ENCODE data around the gene KRTAP9-4.
"Not testable (repeated sequence)": the region's sequence is repeated elsewhere in the genome, so short reads cannot be mapped to it uniquely, and the experiment has no call there.

The KRTAP9-4 gene

GRCh38 chr17:41249637-41250240 lies at the start of gene KRTAP9-4:
Gene KRTAP9-4, plus strand, starts transcription at chr17:41249687. Its CDS starts 34 bp downstream, at chr17:41249721.
- DNase-seq (ENCODE audit: low read depth in 2 of 2), result not testable (repeated sequence)

GRCh38 chr17:41211845-41212466 lies 37.5 kb upstream of the KRTAP9-4 start:
- no peak for DNase-seq (ENCODE audit: low read depth in 2 of 2)

GRCh38 chr17:41212524-41213169 lies 36.8 kb upstream of the KRTAP9-4 start:
- DNase-seq (ENCODE audit: low read depth in 2 of 2), result no peak

- no peak for DNase-seq (ENCODE audit: low read depth in 2 of 2)
Observed at GRCh38 chr17:41215681-41216080, 33.8 kb upstream of the KRTAP9-4 start.

- no peak for DNase-seq (ENCODE audit: low read depth in 2 of 2)
Observed at GRCh38 chr17:41223821-41224220, 25.7 kb upstream of the KRTAP9-4 start.

- DNase-seq (ENCODE audit: low read depth in 2 of 2), result no peak
Observed at GRCh38 chr17:41226051-41226450, 23.4 kb upstream of the KRTAP9-4 start.

- DNase-seq (ENCODE audit: low read depth in 2 of 2), result not testable (repeated sequence)
Observed at GRCh38 chr17:41226598-41227095, 22.8 kb upstream of the KRTAP9-4 start, which contains the start of gene KRTAP9-2. Gene KRTAP9-2, plus strand, starts transcription at chr17:41226648. Its CDS starts 7 bp downstream, at chr17:41226655.

GRCh38 chr17:41230094-41230493 lies 19.4 kb upstream of the KRTAP9-4 start:
- DNase-seq (ENCODE audit: low read depth in 2 of 2), result no peak

GRCh38 chr17:41231731-41232130 lies 17.8 kb upstream of the KRTAP9-4 start:
- no peak for DNase-seq (ENCODE audit: low read depth in 2 of 2)

- DNase-seq (ENCODE audit: low read depth in 2 of 2), result not testable (repeated sequence)
Observed at GRCh38 chr17:41232399-41233105, 16.9 kb upstream of the KRTAP9-4 start, which contains the start of gene KRTAP9-3. Gene KRTAP9-3, plus strand, starts transcription at chr17:41232449. Its CDS starts 53 bp downstream, at chr17:41232502.

- not testable (repeated sequence) for DNase-seq (ENCODE audit: low read depth in 2 of 2)
Observed at GRCh38 chr17:41237116-41237515, 12.4 kb upstream of the KRTAP9-4 start.

GRCh38 chr17:41237949-41238437 lies 11.5 kb upstream of the KRTAP9-4 start, which contains the start of gene KRTAP9-8:
Gene KRTAP9-8, plus strand, starts transcription at chr17:41237999. Its CDS starts 53 bp downstream, at chr17:41238052.
- not testable (repeated sequence) for DNase-seq (ENCODE audit: low read depth in 2 of 2)

GRCh38 chr17:41246995-41247787 lies 2.3 kb upstream of the KRTAP9-4 start:
- DNase-seq (ENCODE audit: low read depth in 2 of 2), result not testable (repeated sequence)

- no peak for DNase-seq (ENCODE audit: low read depth in 2 of 2)
Observed at GRCh38 chr17:41251261-41251660, 1.8 kb downstream of the KRTAP9-4 start.

- DNase-seq (ENCODE audit: low read depth in 2 of 2), result no peak
Observed at GRCh38 chr17:41254861-41255260, 5.4 kb downstream of the KRTAP9-4 start.

- DNase-seq (ENCODE audit: low read depth in 2 of 2), result not testable (repeated sequence)
Observed at GRCh38 chr17:41255381-41256290, 6.1 kb downstream of the KRTAP9-4 start, which contains the start of gene KRTAP9-9. Gene KRTAP9-9, plus strand, starts transcription at chr17:41255384.

GRCh38 chr17:41256291-41256685 lies 6.8 kb downstream of the KRTAP9-4 start:
- DNase-seq (ENCODE audit: low read depth in 2 of 2), result no peak

- no peak for DNase-seq (ENCODE audit: low read depth in 2 of 2)
Observed at GRCh38 chr17:41258406-41258805, 8.9 kb downstream of the KRTAP9-4 start.

- DNase-seq (ENCODE audit: low read depth in 2 of 2), result no peak
Observed at GRCh38 chr17:41263212-41263611, 13.7 kb downstream of the KRTAP9-4 start.

- no peak for DNase-seq (ENCODE audit: low read depth in 2 of 2)
Observed at GRCh38 chr17:41264599-41264998, 15.1 kb downstream of the KRTAP9-4 start.

Data from stimulated activated CD8-positive, alpha-beta memory T cell treated with anti-CD3 and anti-CD28 coated beads, Interleukin-2, amount 100 ng/mL, for 48 hours (primary cell).